ENCODE data around the gene CPNE4.
"Not testable (repeated sequence)": the region's sequence is repeated elsewhere in the genome, so short reads cannot be mapped to it uniquely, and the experiment has no call there.

CPNE4 gene

GRCh38 chr3:131960324-131960723, 74.5 kb downstream of the CPNE4 start:
- DNase-seq (ENCODE audit: low read depth) = no peak

DNA sequence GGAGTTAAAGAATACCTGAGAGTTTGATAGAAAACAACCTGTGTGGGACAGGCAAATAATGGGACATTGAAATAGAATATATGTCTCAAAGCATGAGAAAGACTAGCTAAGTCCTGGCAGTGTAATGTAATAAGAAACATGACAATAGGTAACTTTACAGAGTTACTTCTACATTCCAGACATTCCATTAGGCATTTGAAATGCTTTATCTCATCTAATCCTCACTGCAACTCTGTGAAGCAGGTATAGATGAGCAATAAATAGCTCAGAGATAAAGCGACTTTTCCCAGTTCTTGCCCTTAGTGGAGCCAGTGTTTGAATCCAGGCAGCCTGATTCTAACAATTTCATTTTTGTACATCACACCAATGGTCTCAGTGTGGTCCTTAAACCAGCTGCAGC, 76.8 kb downstream of the CPNE4 start:
- no peak for DNase-seq (ENCODE audit: low read depth)

DNA sequence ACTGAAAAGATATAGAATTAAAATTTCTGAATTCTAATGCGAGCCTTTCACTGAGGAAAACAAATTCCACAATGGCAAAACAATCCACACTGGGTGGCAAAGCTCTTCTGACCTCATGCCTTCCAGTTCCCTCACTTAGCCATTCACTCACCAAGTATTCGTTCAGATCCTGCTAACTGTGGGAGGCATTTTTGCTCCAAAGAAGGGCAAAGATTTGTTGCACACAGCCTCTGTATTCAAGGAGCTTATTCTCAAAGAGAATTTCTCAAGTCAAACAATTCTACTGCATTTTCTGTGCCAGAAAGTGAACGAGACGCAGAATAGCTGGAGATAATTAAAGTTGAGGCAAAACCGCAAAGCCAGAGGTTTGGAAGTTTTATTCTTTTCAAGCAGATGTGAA, 77.3 kb downstream of the CPNE4 start:
- no peak for DNase-seq (ENCODE audit: low read depth)

DNA sequence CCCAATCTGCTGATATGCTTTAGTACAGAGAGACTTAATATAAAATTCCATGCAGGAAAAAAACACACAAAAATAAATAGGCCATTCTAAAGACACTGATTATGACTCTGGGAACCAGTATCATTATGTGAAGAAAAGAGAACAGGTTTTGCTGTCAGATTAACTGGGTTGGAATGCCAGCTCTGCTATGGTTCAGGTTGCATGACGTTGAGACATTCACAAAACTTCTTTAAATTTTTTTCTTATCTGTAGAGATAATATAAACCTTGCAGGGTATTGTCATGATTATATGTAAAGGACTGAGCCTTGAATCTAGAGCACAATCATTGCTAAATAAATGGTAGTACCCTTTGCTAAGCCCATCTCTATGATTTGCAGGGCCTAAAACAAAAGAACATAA, 86.0 kb downstream of the CPNE4 start:
- DNase-seq (ENCODE audit: low read depth) = no peak

DNA sequence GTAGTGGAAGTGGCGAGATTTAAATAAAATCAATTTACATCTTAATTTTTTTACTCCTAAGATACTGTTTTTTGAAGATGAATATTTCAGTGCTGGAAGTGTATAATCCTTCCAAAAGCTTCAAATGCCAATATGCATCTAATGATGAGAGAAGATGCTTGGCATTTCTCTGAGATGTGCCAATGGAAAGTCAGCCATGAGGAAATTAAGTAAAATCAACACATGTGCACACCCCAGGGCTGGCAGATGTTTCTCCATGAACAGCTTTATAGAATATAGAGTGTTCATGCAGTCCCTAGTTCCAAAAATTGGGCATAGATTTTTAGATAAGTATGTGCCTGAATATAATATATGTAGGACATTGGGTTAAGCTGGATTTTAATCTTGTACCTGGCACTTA, 90.1 kb downstream of the CPNE4 start:
- DNase-seq (ENCODE audit: low read depth) = no peak

- no peak for DNase-seq (ENCODE audit: low read depth)
Observed at GRCh38 chr3:131933665-131934064, 101.1 kb downstream of the CPNE4 start.

- DNase-seq (ENCODE audit: low read depth) = no peak
Observed at GRCh38 chr3:131928593-131928992, 106.2 kb downstream of the CPNE4 start.

DNA sequence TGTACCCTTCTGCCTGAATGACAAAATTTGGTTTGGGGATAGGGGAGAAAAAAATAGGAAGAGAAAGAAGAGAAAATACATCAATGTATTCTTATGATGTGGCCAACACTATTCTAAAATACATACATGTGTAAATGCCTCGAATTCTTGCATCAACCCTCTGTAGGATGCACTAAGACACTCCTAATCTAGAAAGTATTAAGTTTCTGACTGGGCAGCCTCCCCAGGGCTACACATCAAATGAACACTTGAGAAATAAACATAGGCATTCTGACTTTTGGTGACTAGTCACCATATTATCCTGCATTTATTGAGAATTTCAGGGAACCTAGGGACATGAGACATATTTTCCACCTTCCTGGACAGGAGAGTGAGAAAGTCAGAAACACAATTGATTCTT, 109.2 kb downstream of the CPNE4 start:
- no peak for DNase-seq (ENCODE audit: low read depth)

DNA sequence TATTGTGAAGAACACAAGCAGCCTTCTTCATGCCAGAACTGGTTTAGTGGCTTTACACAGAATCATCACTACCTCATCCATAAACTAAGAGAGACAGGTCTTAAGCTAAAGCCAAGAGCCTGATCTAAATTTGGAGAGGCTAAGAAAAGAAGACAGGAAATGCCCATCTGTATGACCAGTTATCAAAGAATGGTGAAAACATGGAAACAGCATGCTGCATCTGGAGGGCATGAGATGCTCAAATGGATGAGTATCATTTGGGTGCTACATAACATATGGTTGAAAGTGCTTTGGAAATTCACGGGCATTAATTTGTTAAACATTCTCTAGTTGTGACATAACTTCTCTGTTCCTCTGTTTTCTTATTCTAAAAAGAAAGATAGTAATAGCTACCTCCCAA, 112.5 kb downstream of the CPNE4 start:
- no peak for DNase-seq (ENCODE audit: low read depth)

- no peak for DNase-seq (ENCODE audit: low read depth)
Observed at GRCh38 chr3:131917006-131917405, 117.8 kb downstream of the CPNE4 start.

DNA sequence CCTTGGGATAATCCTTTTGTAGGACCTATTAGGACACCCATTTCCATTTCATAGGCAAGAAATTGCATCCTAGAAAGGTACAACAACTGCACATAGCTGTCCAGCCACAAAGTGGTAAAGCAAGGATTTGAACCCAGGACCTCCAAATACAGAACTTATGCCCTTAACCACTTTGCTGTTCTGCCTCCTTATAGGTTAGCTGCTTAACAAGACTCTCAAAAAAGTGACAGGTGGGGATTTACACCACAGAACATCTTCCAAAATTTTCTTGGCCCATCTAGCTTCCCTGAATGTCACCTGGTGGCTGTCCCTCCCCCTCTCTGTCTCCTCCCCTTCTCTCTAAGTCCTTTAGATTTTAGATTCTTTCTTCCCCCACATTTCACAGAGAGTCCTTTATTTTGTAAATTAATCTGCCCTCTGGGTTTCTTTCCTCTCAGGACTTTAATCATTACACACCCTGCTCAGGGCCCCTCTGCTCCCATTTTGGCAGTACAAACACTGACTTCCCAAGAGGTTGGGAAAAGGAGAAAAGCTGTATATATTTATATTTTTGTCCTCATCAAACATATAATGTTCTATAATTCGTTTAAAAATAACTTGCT, 120.6 kb downstream of the CPNE4 start:
- DNase-seq (ENCODE audit: low read depth) = no peak

GRCh38 chr3:131912255-131912654, 122.6 kb downstream of the CPNE4 start:
- no peak for DNase-seq (ENCODE audit: low read depth)

- DNase-seq (ENCODE audit: low read depth) = no peak
Observed at GRCh38 chr3:131907796-131908195, 127.0 kb downstream of the CPNE4 start.

DNA sequence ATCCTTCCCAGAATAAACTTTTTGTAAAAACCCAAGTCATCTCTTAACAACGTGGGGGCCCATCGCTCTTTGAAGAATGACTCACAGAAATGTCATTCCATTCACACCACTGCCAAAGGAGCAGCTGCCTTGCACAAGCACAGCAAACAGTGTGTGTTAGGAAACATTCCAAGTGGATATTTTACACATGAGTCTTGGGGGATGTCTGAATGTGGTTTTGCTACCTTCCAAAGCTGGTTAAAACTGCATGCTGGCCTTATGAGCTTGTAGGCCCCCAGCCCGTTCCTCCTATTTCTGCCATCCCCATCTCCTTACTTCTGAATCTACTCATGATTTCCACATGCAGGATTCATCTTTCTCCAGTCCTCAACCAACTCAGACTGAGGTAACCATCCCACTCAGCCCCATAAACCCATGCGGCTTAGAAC, 130.8 kb downstream of the CPNE4 start:
- DNase-seq (ENCODE audit: low read depth) = no peak

DNA sequence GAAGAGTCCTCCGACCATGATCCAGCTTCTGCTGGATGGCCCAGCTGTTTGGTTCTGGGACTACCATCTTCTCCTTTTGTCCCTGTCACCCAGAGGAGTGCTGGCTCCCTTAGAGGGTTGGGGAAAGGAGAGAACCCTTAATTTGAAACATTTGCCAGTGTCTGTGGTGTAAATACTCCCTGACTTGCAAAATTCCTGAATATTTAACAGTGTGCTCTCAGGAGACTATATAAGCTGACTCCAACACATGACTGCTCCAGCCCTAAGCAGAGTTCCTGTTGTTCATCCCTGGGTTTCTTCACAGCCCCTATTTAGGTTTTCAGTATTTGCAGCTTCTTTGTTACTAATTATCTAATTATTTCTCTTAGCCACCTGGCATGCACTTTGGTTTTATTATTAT, 133.1 kb downstream of the CPNE4 start:
- DNase-seq (ENCODE audit: low read depth) = no peak

DNA sequence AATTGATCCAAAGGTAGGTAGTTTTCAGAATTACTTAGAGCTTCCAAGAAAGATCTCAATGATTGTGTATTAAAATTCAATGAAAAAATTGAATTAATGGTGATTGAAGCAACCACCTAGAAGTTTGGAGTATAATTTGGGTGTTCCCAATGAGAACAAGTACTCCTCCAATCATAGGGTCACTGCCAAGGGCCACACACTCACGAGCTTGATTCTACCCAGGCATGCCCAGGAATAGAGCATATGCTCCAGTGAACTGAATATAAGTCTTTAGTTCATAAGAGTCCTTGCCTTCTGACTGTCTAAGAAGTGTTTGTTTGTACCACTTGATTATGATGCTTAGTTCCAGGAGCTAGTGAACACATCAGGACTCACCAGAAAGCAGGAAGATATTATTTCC, 133.9 kb downstream of the CPNE4 start:
- no peak for DNase-seq (ENCODE audit: low read depth)

DNA sequence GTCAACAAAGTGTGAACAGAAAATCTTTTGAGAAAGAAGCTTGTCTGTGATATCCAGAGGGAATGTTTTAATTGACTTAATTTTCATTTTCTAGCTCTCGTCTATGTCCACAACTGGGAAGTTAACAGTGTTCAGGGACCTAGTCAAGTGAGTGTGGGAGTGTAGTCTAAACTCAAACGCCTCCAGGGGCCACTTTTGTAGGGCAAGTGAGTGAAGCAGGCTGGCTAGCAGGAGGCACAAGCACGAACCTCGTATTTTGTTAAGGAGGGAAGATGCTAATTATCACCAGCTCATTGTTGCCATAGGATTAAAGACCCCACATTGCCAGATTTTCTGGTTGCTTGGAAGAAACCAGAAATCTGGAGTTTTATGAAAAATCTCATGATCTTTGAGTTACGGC, 135.8 kb downstream of the CPNE4 start:
- no peak for DNase-seq (ENCODE audit: low read depth)

GRCh38 chr3:131898346-131898745, 136.5 kb downstream of the CPNE4 start:
- no peak for DNase-seq (ENCODE audit: low read depth)

- DNase-seq (ENCODE audit: low read depth) = no peak
Observed at GRCh38 chr3:131896285-131896684, 138.5 kb downstream of the CPNE4 start.

- DNase-seq (ENCODE audit: low read depth) = no peak
Observed at GRCh38 chr3:131895766-131896165, 139.0 kb downstream of the CPNE4 start.

- DNase-seq (ENCODE audit: low read depth) = no peak
Observed at GRCh38 chr3:131892331-131892730, 142.5 kb downstream of the CPNE4 start.

GRCh38 chr3:131885871-131886270, 148.9 kb downstream of the CPNE4 start:
- not testable (repeated sequence) for DNase-seq (ENCODE audit: low read depth)

- no peak for DNase-seq (ENCODE audit: low read depth)
Observed at GRCh38 chr3:131883711-131884407, 151.0 kb downstream of the CPNE4 start.

- no peak for DNase-seq (ENCODE audit: low read depth)
Observed at GRCh38 chr3:131883086-131883485, 151.7 kb downstream of the CPNE4 start.

Measured in T-helper 22 cell (primary cell).